GM12892 (cell line): ENCODE measurements around the gene ARHGAP10.

Experiments
- POLR2A ChIP-seq: IDR thresholded peaks from 2 replicates; pipeline ENCODE4 v1.6.1; 2011; ENCODE audit warnings: low read depth, low read length, control low read depth
- POLR2AphosphoS5 ChIP-seq: IDR thresholded peaks from 2 replicates; pipeline ENCODE4 v1.6.1; 2011; ENCODE audit warnings: low read depth, low read length, control low read depth

DNA sequence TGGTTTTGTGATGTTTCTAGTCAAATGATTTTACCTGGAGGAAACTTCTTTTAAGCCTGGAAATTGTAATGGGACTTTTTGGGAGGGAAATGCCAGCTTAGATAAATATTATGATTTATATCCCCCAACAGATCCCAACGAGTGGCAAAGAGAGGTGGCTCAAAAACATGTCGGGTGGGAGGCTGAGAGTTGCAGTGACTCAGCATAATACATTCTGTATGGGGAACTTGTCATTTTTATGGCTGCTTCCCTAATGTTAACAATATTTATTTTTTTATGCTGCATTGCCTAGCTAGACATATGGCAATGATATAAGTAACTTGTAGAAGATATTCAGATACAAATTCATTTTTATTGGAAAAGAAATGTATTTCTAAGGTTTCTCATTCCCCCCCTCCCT lies 219.0 kb downstream of the ARHGAP10 start:
- TF ChIP-seq POLR2AphosphoS5 (no peak), POLR2A (no peak)
